Astrocyte (in vitro differentiated cells and primary cell): ENCODE results near the gene SLC25A28. TPM values are rescaled to one million over a fixed set of nuclear protein-coding genes. Genes with fewer than 3 reads are reported as not detected.
"Not testable (repeated sequence)": the region's sequence is repeated elsewhere in the genome, so short reads cannot be mapped to it uniquely, and the experiment has no call there.

ENCODE experiments used
- DNase-seq: peaks from one replicate; pipeline ENCODE4 v3.0.0-alpha.2; 2010; ENCODE audit warnings: low read depth
- FAIRE-seq: peaks from 2 replicates; lab custom pipeline; 2011; peaks lifted over from hg19 to GRCh38; lab: Jason Lieb, UNC
- H2AFZ ChIP-seq: 2 replicates; pipeline ENCODE4 v1.6.0; 2012; ENCODE audit warnings: low read depth, low read length, inconsistent platforms
- H3K27ac ChIP-seq: 2 replicates; pipeline ENCODE4 v1.5.1; 2011; ENCODE audit warnings: low read depth, low read length, inconsistent platforms
- H3K27me3 ChIP-seq: 2 replicates; pipeline ENCODE4 v1.6.0; 2011; ENCODE audit warnings: low read length, inconsistent platforms; ENCODE audit not compliant: insufficient read depth
- H3K36me3 ChIP-seq: 2 replicates; pipeline ENCODE4 v1.5.1; 2011; ENCODE audit warnings: low read length, inconsistent platforms; ENCODE audit not compliant: insufficient read depth
- H3K4me1 ChIP-seq: 2 replicates; pipeline ENCODE4 v1.5.1; 2011; ENCODE audit warnings: low read length, inconsistent platforms; ENCODE audit not compliant: insufficient read depth
- H3K4me2 ChIP-seq: 2 replicates; pipeline ENCODE4 v1.6.0; 2012; ENCODE audit warnings: low read length, inconsistent platforms
- H3K4me3 ChIP-seq: 2 replicates; pipeline ENCODE4 v1.5.1; 2011; ENCODE audit warnings: low read depth, mild to moderate bottlenecking, low read length, inconsistent platforms; ENCODE audit not compliant: insufficient read depth
- H3K79me2 ChIP-seq: 2 replicates; pipeline ENCODE4 v1.6.0; 2012; ENCODE audit warnings: mild to moderate bottlenecking, low read length, inconsistent platforms; ENCODE audit not compliant: insufficient read depth
- H3K9ac ChIP-seq: 2 replicates; pipeline ENCODE4 v1.6.0; 2012; ENCODE audit warnings: mild to moderate bottlenecking, low read length, inconsistent platforms
- H3K9me3 ChIP-seq: 2 replicates; pipeline ENCODE4 v1.5.1; 2012; ENCODE audit warnings: low read depth, mild to moderate bottlenecking, low read length, inconsistent platforms; ENCODE audit not compliant: insufficient read depth
- H4K20me1 ChIP-seq: 2 replicates; pipeline ENCODE4 v1.6.0; 2012; ENCODE audit warnings: low read length, inconsistent platforms; ENCODE audit not compliant: insufficient read depth
- H3K27ac Mint-ChIP-seq: one replicate; pipeline ENCODE4 v1.8.0; 2021; ENCODE audit warnings: mild to moderate bottlenecking, mixed read lengths; ENCODE audit not compliant: unreplicated experiment
- H3K27me3 Mint-ChIP-seq: one replicate; pipeline ENCODE4 v1.8.0; 2021; ENCODE audit warnings: low read depth, mixed read lengths; ENCODE audit not compliant: unreplicated experiment
- H3K36me3 Mint-ChIP-seq: one replicate; pipeline ENCODE4 v1.8.0; 2021; ENCODE audit warnings: low read depth, mixed read lengths; ENCODE audit not compliant: unreplicated experiment
- H3K4me1 Mint-ChIP-seq: one replicate; pipeline ENCODE4 v1.8.0; 2021; ENCODE audit warnings: low read depth, mixed read lengths; ENCODE audit not compliant: unreplicated experiment
- H3K4me3 Mint-ChIP-seq: one replicate; pipeline ENCODE4 v1.8.0; 2021; ENCODE audit warnings: mild to moderate bottlenecking, moderate library complexity, mixed read lengths; ENCODE audit not compliant: unreplicated experiment
- H3K9me3 Mint-ChIP-seq: one replicate; pipeline ENCODE4 v1.8.0; 2021; ENCODE audit warnings: mild to moderate bottlenecking, mixed read lengths; ENCODE audit not compliant: unreplicated experiment
- EZH2 ChIP-seq: IDR thresholded peaks from 2 replicates; pipeline ENCODE4 v1.6.1; 2012; ENCODE audit warnings: mild to moderate bottlenecking, low read length, inconsistent platforms; ENCODE audit not compliant: insufficient read depth
- total RNA-seq: library from RNA; stranded (reverse); gene quantifications from 2 replicates; pipeline ENCODE4 v1.2.1, GENCODE V29; 2021
- TF ChIP-seq, protein P1 (sequence below): IDR thresholded peaks from 2 replicates; pipeline ENCODE4 v1.5.1; 2011; ENCODE audit warnings: low read depth, mild to moderate bottlenecking, inconsistent platforms, low read length, moderate library complexity; ENCODE audit not compliant: insufficient read depth

Gene SLC25A28
- total RNA-seq, 1 donor from 2014 or later = 38.0 TPM

DNA sequence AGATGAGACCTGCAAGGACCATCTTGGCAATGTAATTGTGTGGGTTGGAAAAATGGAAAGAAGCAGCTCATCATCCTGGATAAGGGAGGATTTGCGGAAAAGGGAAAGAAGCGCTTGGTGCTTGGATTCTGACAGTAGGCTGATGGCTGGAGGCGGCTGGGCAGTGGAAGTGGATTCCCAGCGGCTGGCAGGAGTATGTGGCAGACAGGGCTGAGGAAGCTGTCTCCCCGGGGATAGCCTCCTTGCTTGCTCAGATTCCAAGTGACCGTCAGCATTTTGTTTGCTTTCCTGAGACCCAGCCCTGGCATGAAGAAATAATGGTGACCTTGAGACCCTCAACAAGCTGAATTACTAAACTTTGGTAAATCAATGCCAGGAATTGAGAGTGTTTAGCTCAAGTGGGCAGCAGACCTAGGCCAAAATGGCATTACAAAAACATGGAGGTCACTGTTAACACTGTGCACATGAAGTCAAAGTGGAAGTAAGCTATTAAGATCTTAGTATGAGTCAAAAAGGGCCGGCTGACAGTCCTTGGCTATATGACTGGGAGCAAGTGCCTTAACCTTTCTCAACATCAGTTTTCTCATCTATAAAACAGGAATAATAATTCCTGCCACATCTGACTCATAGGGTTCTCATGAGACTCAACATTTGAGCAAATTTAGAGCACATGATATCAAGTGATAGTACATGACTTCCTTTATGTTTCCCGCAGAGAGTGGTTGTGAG, 21.3 kb downstream of the SLC25A28 start:
- no peaks in the 10 kb centered on the region for H3K4me1 ChIP-seq
- TF ChIP-seq, protein P1, sequence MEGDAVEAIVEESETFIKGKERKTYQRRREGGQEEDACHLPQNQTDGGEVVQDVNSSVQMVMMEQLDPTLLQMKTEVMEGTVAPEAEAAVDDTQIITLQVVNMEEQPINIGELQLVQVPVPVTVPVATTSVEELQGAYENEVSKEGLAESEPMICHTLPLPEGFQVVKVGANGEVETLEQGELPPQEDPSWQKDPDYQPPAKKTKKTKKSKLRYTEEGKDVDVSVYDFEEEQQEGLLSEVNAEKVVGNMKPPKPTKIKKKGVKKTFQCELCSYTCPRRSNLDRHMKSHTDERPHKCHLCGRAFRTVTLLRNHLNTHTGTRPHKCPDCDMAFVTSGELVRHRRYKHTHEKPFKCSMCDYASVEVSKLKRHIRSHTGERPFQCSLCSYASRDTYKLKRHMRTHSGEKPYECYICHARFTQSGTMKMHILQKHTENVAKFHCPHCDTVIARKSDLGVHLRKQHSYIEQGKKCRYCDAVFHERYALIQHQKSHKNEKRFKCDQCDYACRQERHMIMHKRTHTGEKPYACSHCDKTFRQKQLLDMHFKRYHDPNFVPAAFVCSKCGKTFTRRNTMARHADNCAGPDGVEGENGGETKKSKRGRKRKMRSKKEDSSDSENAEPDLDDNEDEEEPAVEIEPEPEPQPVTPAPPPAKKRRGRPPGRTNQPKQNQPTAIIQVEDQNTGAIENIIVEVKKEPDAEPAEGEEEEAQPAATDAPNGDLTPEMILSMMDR = no peak
- TF ChIP-seq EZH2 = no peak
- no peaks in the 10 kb centered on the region for H4K20me1 ChIP-seq
- peaks cover 2% of the 10 kb centered on the region for H3K27me3 ChIP-seq
- no peak overlapping the region for H3K4me2 ChIP-seq
- no peaks in the 10 kb centered on the region for H3K79me2 ChIP-seq
- no peak overlapping the region for H2AFZ ChIP-seq
- Mint-ChIP-seq H3K27ac (no peak overlapping the region), H3K27me3 (peaks cover 30% of the 10 kb centered on the region), H3K4me3 (no peak overlapping the region), H3K4me1 (no peaks in the 10 kb centered on the region), H3K36me3 (no peaks in the 10 kb centered on the region), H3K9me3 (no peaks in the 10 kb centered on the region)
- FAIRE-seq (no peak), DNase-seq (no peak)
- H3K9me3 ChIP-seq = no peaks in the 10 kb centered on the region
- no peak overlapping the region for H3K27ac ChIP-seq
- H3K36me3 ChIP-seq = no peaks in the 10 kb centered on the region
- no peak overlapping the region for H3K9ac ChIP-seq
- no peak overlapping the region for H3K4me3 ChIP-seq

DNA sequence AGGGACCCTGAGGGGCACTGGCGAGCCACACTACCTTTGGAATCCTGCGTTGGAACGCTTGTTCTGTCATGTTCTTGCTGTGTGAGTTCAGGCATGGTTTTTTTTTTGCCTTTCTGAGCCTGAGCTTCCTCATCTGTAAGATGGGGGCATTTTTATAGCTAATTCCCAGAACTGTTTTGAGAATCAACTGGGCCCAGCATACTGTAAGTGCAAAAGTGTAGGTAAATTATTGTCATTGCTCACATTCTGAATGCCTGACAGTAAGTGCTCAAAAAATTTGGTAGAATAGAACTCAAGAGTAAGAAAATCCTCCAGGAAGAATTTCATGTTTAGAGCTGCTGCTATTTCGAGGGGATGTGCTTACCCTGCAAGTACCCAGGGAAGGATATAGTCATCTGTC, 22.2 kb downstream of the SLC25A28 start:
- DNase-seq (no peak), FAIRE-seq (no peak)
- TF ChIP-seq EZH2 = no peak
- TF ChIP-seq, protein P1 = no peak
- H3K9me3 Mint-ChIP-seq = no peaks in the 10 kb centered on the region
- H3K4me3 Mint-ChIP-seq = no peak overlapping the region
- no peaks in the 10 kb centered on the region for H3K4me1 Mint-ChIP-seq
- H3K36me3 ChIP-seq = no peaks in the 10 kb centered on the region
- no peaks in the 10 kb centered on the region for H3K4me1 ChIP-seq
- H3K4me3 ChIP-seq = no peak overlapping the region
- no peaks in the 10 kb centered on the region for H4K20me1 ChIP-seq
- H3K36me3 Mint-ChIP-seq = no peaks in the 10 kb centered on the region
- no peaks in the 10 kb centered on the region for H3K79me2 ChIP-seq
- H3K27me3 Mint-ChIP-seq = peaks cover 30% of the 10 kb centered on the region
- no peak overlapping the region for H2AFZ ChIP-seq
- H3K27ac ChIP-seq = no peak overlapping the region
- H3K27ac Mint-ChIP-seq = no peak overlapping the region
- no peak overlapping the region for H3K4me2 ChIP-seq
- peaks cover 2% of the 10 kb centered on the region for H3K27me3 ChIP-seq
- no peaks in the 10 kb centered on the region for H3K9me3 ChIP-seq
- H3K9ac ChIP-seq = no peak overlapping the region

DNA sequence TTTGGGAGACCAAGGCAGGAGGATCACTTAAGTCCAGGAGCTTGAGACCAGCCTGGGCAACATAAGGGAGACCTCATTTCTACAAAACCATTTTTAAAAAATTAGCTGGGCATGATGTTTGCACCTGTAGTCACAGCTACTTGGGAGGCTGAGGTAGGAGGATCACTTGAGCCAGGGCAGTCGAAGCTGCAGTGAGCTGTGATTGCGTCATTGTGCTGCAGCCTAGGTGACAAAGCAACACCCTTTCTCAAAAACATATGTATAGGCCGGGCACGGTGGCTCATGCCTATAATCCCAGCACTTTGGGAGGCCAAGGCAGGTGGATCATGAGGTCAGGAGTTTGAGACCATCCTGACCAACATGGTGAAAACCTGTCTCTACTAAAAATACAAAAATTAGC, 23.5 kb downstream of the SLC25A28 start:
- not testable (repeated sequence) for H3K4me1 ChIP-seq, H3K36me3 Mint-ChIP-seq, DNase-seq, H3K27ac Mint-ChIP-seq, H3K9me3 ChIP-seq, H3K4me2 ChIP-seq, H2AFZ ChIP-seq, FAIRE-seq, H3K27ac ChIP-seq, H3K4me1 Mint-ChIP-seq, H3K4me3 ChIP-seq, H3K36me3 ChIP-seq, H4K20me1 ChIP-seq, H3K27me3 ChIP-seq, H3K79me2 ChIP-seq, H3K9ac ChIP-seq, H3K9me3 Mint-ChIP-seq, H3K4me3 Mint-ChIP-seq
- peaks cover 30% of the 10 kb centered on the region for H3K27me3 Mint-ChIP-seq
